ENCODE results near the gene F2. TPM values are rescaled to one million over a fixed set of nuclear protein-coding genes. Genes with fewer than 3 reads are reported as not detected.

F2 gene
- total RNA-seq, 4 donors from 2014 or later, result not detected

DNA sequence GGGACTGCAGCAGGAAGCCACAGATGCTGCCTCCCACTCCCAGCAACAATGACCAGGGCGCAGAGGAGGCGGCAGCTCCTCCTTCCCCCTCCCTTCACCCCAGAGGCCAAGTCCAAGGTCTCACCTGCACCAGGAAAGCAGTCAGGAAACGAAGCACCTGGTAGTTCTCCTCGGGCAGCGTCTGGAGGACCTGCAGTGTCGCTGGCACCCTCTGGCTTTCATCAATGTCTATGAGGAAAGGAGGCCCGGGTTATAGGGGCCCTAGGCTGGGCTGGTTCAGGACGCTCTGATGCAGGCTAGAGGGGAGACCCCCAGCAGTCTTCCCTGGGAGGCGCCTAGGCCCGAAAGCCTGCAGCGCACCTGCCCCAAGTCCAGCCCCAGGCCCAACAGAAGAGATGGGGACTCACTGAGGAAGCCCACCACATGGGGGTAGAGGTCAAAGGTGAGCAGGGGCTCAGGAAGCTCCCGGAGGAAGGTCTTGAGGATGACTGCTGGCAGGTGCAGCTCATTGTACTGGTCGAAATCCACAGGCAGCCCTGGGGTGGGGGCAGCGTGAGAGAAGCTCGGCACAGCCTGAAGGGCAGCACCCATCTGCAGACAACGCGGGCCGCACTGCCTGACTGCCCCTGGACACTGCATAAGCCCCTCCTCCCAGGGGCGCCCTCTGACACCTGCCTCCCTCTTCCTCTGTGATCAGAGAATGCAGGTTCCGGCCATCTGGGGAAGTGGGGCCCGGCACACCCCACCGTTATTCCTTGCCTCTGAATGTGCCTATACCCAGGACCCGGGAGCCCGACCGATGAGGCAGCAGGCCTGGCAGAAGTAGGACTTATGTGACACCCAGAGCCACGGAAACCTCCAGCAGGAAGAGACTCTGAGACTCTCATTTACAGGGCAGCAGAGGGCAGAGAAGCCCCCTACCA is 39.5 kb upstream of the F2 start:
- 94 to 95% methylated on average over 9 to 24 of the region's 26 CpGs for WGBS, 2 donors
- Histone ChIP-seq H3K4me3 (replicated peaks in 1 of 3) (no peak overlapping the region), H3K4me1 (peaks cover 19 to 24% of the 10 kb centered on the region in 2 donors), H3K27ac (no peak overlapping the region), H3K9me3 (no peaks in the 10 kb centered on the region), H3K36me3 (peaks cover 38 to 42% of the 10 kb centered on the region in 2 donors), H3K27me3 (no peaks in the 10 kb centered on the region)
- intact Hi-C loops (cut with DNase I), result no loop called here
- no peak for DNase-seq
- TF ChIP-seq, protein P1, sequence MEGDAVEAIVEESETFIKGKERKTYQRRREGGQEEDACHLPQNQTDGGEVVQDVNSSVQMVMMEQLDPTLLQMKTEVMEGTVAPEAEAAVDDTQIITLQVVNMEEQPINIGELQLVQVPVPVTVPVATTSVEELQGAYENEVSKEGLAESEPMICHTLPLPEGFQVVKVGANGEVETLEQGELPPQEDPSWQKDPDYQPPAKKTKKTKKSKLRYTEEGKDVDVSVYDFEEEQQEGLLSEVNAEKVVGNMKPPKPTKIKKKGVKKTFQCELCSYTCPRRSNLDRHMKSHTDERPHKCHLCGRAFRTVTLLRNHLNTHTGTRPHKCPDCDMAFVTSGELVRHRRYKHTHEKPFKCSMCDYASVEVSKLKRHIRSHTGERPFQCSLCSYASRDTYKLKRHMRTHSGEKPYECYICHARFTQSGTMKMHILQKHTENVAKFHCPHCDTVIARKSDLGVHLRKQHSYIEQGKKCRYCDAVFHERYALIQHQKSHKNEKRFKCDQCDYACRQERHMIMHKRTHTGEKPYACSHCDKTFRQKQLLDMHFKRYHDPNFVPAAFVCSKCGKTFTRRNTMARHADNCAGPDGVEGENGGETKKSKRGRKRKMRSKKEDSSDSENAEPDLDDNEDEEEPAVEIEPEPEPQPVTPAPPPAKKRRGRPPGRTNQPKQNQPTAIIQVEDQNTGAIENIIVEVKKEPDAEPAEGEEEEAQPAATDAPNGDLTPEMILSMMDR (IDR thresholded peaks at IDR 0.05), result no peak
- no peak for TF ChIP-seq POLR2A (IDR thresholded peaks at IDR 0.05)

DNA sequence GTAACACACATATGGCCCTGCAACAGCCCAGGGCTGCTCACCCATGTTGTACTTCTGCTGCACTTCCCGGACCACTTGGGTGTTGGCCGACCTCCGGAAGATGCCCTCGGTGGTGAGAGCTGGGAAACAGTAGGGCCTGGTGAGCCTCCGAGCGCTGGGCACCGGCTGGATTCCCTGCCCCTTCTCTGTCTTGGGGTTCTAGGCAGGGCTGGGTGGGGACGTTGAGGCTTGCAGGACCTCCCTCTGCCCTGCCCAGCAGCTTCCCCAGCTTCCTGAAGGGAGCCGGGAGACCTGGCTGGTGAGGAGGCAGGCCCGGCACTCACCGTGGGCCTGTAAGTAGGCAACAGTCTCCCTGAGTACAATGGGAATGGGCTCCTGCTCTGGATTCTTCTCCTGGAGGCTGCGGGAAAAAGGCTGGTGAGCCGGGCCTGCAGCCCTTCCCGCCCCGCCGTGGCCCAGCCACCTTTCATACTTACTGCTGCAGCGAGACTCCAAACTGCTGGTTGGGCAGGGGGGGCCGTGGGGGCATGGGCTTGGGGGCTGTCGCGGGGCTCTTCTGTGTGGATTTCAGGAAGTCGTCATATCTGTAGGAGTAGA is 38.8 kb upstream of the F2 start:
- no peak for DNase-seq
- Histone ChIP-seq H3K27ac (no peak overlapping the region), H3K9me3 (no peaks in the 10 kb centered on the region), H3K4me3 (replicated peaks in 1 of 3) (no peak overlapping the region), H3K36me3 (peaks cover 38 to 42% of the 10 kb centered on the region in 2 donors), H3K27me3 (no peaks in the 10 kb centered on the region), H3K4me1 (peaks cover 11 to 16% of the 10 kb centered on the region in 2 donors)
- TF ChIP-seq, protein P1 (IDR thresholded peaks at IDR 0.05), result no peak
- TF ChIP-seq POLR2A (IDR thresholded peaks at IDR 0.05), result no peak
- intact Hi-C loops (cut with DNase I), result no loop called here
- WGBS, 2 donors, result 94 to 96% methylated on average over 12 to 14 of the region's 21 CpGs

DNA sequence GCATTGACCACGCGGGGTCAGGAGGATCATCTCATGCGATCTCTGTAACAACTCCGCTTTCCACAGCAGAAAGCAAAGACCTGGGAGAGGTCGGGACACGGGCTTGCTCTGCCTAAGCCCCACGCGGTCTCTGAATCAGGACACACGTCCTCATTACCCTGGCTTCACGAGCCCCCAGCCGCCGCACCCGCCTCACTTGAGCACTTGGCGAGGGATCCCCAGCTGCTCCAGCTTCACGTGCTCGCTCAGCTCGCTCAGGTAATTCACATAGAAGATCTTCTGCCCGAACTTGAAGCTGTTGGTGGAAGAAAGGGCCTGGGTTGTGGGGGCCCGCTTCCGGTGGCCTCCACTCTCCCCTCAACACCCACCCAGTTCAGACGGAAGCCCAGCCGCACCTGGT is 38.2 kb upstream of the F2 start:
- no peak overlapping the region for H3K4me3 ChIP-seq (replicated peaks in 1 of 3)
- H3K36me3 ChIP-seq, result peaks cover 40 to 42% of the 10 kb centered on the region in 2 donors
- H3K9me3 ChIP-seq, result no peaks in the 10 kb centered on the region
- no peak overlapping the region for H3K27ac ChIP-seq
- no peaks in the 10 kb centered on the region for H3K27me3 ChIP-seq
- intact Hi-C loops (cut with DNase I), result no loop called here
- peaks cover 6 to 11% of the 10 kb centered on the region in 2 donors for H3K4me1 ChIP-seq
- no peak for TF ChIP-seq POLR2A (IDR thresholded peaks at IDR 0.05)
- TF ChIP-seq, protein P1 (IDR thresholded peaks at IDR 0.05), result no peak
- DNase-seq, result no peak
- 96% methylated on average over 13 to 20 of the region's 22 CpGs for WGBS, 2 donors

DNA sequence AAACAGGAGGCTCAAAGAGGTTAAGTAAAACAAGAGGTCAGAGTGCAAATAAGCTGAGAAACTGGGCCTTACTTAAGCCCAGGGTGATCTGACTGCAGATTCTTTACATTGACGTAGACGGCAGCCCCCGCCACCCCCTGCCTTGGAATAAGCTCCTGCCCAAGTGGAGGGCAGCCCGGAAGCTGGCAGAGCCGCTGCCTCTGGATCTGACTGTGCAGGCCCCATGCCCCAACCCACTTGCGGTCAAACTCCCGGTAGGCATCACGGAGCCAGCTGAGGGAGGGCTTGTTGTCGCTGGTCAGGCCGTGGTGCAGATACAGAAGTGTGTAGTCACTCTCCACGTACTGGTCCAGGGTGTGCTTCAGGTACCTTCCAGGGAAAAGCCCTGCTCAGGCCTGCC is 37.2 kb upstream of the F2 start:
- peaks cover 45 to 49% of the 10 kb centered on the region in 2 donors for H3K36me3 ChIP-seq
- WGBS, 2 donors, result 94 to 96% methylated on average over 5 to 11 of the region's 11 CpGs

More for the DNA sequence above, 37.2 kb upstream of the F2 start:
- TF ChIP-seq POLR2A (IDR thresholded peaks at IDR 0.05), result no peak
- TF ChIP-seq, protein P1 (IDR thresholded peaks at IDR 0.05), result no peak
- Histone ChIP-seq H3K9me3 (no peaks in the 10 kb centered on the region), H3K4me3 (replicated peaks in 1 of 3) (no peak overlapping the region), H3K4me1 (peaks cover 0 to under 1% of the 10 kb centered on the region in 2 donors), H3K27ac (no peak overlapping the region), H3K27me3 (no peaks in the 10 kb centered on the region)
- intact Hi-C loops (cut with DNase I), result no loop called here
- DNase-seq, result no peak
